ENCODE measurements around the gene RAD17. TPM values are rescaled to one million over a fixed set of nuclear protein-coding genes. Genes with fewer than 3 reads are reported as not detected.
"Not testable (repeated sequence)": the region's sequence is repeated elsewhere in the genome, so short reads cannot be mapped to it uniquely, and the experiment has no call there.

Gene RAD17
- total RNA-seq, 1 experiment from 2014 or later, result 24.7 TPM

- no peak for DNase-seq (ENCODE audit: low read depth)
These were observed 2.8 kb downstream of the RAD17 start for GRCh38 chr5:69372394-69372793.

GRCh38 chr5:69374911-69375446 is 5.4 kb downstream of the RAD17 start:
- DNase-seq (ENCODE audit: low read depth), result no peak

- no peak for DNase-seq (ENCODE audit: low read depth)
These were observed 8.8 kb downstream of the RAD17 start for GRCh38 chr5:69378376-69378775.

DNA sequence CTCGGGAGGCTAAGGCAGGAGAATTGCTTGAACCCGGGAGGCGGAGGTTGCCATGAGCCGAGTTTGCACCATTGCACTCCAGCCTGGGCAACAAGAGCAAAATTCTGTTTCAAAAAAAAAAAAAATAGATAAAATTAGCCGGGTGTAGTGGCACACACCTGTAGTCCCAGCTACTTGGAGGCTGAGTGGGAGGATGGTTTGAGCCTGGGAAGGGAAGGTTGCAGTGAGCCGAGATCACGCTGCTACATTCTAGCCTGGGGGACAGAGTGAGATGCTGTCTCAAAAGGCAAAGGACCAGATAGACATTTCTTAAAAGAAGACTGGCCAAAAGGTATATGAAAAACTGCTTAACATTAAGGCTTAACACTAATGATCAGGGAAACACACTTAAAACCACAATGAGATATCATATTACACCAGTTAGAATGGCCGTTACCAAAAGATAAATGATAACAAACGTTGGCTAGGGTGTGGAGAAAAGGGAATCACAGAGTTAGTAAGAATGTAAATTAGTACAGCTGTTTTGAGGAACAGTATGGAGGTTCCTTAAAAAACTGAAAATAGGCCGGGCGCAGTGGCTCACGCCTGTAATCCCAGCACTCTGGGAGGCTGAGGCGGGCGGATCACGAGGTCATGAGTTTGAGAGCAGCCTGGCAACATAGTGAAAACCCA is 35.2 kb downstream of the RAD17 start:
- DNase-seq (ENCODE audit: low read depth), result no peak

DNA sequence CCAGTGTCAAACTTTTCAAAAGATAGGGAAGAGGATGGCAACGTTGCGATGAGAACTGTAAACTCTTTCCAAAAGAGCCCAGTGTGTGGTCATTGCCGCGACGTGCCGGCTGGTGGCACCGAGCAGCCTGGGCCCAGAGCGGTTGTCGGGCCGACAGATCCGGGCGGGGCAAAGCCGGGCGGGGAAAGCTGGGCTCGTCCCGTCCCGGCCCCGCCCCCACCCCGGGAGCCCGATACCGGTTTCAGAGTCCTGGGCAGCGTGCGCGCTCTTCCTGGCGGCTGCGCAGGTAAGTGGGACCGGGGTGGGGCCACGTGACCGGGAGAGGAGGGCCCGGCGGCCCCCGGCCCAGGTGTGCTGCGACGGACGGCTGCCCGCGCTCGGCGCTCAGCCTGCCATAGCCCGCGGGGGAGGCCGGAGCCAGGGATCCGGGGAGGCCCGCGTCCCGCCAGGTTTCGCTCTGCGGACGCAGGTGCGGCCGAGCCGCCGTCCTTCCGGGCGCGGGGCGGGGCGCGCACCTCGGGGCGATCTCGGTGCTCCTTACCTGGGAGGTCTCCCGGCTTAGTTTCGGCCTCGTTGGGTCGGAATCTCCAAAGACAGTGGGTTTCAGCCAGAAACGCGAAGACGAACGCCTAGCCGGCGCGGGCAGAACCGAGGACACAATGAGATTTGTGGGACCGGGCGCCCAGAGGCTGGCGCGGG is 45.4 kb downstream of the RAD17 start, which contains the start of gene MARVELD2:
MARVELD2 (plus strand) TSS at position 232 of the 699 bp plus-strand sequence. CDS start 4,270 bp downstream, outside the sequence.
- DNase-seq (ENCODE audit: low read depth), result no peak

DNA sequence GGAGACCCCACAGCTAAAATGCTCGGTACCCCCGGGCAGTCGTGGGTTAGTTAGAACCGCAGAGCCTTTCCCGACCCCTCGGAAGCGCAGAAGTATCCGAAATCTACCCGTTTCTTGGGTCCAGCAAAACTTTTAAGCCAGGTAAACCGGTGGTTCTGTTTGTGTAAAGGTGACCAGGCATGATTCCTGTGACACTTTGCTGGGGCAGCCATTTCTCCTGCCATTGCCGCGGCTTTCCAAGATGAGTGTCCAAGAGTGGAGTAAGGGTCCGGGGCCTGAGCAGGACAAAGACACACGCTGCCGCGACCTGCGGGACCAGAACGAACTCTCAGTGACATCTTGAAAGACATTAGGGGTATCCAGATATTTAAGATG is 46.0 kb downstream of the RAD17 start:
- DNase-seq (ENCODE audit: low read depth), result no peak

DNA sequence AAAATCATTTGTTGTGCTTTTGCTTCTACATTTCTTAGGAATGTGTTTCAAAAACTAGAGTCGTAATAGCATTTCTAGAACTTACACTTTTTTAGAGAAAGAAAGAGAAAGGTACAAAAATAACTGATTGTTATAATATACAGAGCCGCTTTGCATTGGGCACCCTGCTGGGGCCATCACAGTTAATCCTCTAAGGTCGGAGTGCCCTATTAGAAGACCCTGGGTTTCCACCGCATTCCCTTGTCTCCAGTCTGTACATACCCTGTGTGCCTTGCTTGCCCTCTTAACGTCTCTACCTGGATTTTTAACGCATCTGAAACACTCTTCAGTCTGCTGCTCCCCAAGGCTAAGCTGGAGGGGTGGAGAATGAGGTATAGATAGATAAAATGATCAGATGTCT is 46.6 kb downstream of the RAD17 start:
- DNase-seq (ENCODE audit: low read depth), result no peak

- DNase-seq (ENCODE audit: low read depth), result no peak
These were observed 47.1 kb downstream of the RAD17 start for GRCh38 chr5:69416699-69417098.

- DNase-seq (ENCODE audit: low read depth), result no peak
These were observed 48.9 kb downstream of the RAD17 start for GRCh38 chr5:69418554-69418953.

DNA sequence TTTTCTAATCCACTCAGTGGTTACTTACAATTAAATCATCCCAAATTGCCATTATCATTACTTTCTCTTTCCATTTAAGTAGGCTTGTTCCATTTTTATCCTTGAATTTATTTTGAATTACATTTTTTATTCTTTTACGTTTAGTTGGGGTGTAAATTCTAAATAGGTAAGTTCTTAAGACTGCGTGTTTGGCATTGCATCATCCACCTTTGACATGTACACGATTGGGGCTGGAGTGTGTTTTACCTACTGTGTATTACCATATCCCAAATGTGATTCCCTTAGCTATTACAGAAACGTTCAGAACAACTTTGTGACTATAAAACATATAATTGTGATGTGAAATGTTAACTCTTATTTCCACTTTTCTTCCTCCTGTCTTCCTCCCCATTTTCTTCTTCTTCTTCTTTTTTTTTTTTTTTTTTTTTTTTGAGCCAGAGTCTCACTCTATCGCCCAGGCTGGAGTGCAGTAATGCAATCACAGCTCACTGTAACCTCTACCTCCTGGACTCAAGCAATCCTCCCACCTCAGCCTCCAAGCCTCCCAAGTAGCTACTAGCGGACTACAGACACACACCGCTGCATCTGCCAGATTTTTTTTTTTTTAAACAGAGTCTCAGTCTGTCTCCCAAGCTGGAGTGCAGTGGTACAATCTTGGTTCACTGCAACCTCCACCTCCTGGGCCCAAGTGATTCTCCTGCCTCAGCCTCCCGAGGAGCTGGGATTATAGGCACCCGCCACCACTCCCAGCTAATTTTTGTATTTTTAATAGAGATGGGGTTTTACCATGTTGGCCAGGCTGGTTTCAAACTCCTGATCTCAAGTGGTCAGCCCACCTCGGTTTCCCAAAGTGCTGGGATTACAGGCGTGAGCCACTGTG is 62.0 kb downstream of the RAD17 start:
- DNase-seq (ENCODE audit: low read depth), result no peak

DNA sequence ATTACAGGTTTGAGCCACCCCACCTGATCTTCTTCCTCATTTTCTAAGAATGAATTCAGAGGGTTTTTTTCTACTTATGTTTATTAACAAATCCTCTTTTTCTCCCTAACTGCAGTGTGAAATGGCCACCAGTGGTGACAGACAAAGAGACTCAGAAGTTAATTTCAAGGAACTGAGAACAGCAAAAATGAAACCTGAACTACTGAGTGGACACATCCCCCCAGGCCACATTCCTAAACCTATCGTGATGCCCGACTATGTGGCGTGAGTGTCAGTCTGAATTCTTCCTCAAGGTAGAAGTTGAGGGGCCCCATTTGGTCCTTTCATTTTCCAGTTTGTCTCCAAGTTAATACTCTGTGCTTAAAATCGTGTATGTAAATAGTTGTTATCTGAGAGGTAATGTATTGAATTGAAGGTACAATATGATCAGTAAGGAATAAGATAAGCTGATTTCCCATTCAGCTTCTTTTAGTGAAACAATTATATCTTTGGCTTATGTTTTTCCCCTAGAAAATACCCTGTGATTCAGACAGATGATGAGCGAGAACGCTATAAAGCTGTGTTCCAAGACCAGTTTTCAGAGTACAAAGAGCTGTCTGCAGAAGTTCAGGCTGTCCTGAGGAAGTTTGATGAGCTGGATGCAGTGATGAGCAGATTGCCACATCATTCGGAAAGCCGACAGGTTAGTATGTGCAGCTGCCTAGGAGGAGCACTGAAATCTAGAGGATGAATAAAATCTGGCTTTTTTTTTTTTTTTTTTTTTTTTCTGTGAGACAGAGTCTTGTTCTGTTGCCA is 63.0 kb downstream of the RAD17 start:
- DNase-seq (ENCODE audit: low read depth), result no peak

- peak; percentile 21 for DNase-seq (ENCODE audit: low read depth)
These were observed 65.8 kb downstream of the RAD17 start for GRCh38 chr5:69435276-69435884.

- no peak for DNase-seq (ENCODE audit: low read depth)
These were observed 74.6 kb downstream of the RAD17 start for GRCh38 chr5:69444127-69444754.

DNA sequence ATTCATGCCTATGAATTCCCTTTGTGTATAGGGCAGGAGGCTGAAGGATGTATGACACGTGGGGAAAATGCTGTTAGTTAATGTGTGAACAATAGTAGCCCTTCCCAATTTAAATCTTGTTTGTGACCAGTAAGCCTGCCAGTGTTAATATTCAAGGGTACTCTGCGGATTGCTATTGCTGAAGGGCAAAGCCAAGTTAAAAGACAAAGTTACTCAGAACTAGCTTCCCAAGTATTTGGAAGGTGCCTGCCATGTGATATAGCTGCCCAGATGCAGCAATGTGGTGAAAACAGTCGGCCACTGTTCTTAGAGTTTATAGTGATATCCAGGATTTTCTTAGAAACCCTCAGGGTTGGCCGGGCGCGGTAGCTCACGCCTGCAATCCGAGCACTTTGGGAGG is 79.9 kb downstream of the RAD17 start:
- no peak for DNase-seq (ENCODE audit: low read depth)

GRCh38 chr5:69450116-69450515 is 80.5 kb downstream of the RAD17 start:
- DNase-seq (ENCODE audit: low read depth), result peak; percentile 88

GRCh38 chr5:69450527-69450926 is 80.9 kb downstream of the RAD17 start:
- not testable (repeated sequence) for DNase-seq (ENCODE audit: low read depth)

DNA sequence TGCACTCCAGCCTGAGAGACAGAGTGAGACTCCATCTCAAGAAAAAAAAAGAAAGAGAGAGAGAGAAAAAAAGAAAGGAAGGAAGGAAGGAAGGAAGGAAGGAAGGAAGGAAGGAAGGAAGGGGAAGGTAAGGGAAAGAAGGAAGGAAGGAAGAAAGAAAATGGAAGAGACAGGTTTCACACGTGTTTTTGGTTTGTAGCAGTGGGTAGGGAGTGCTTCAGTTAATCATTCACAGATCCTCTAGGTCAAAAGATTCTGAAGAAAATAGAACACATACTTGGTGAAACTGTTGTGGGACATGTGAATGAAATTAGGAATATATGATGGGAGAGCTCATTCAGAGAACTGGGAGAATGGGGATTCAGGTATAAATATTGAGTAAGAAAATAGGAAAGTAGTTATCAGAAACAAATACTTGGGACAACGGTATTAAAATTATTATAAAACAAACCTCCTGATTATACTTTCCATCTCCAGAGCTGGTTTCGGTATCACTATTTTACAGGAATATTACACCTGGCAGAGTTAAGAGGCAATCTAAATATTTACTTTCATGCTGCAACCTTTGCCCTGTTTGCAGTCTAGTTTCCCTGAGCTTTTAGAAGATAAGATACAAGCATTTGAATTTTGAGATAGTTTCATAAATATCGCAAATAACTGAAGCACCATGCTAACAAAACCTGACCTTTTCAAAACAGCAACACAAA is 82.5 kb downstream of the RAD17 start:
- no peak for DNase-seq (ENCODE audit: low read depth)

DNA sequence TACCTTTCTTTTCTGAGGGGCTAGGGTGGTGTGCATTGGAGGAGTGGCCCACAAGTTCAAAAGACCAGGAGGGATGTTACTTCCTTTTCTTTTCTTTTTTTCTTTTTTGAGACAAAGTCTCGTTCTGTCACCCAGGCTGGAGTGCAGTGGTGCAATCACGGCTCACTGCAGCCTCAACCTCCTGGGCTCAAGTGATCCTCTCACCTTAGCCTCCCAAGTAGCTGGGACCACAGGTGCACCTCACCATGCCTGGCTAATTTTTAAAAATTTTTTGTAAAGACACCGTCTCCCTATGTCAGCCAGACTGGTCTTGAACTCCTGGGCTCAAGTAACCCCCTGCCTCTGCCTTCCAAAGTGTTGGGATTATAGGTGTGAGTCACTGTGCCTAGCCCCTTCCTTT is 83.9 kb downstream of the RAD17 start:
- not testable (repeated sequence) for DNase-seq (ENCODE audit: low read depth)

GRCh38 chr5:69454460-69455249 is 85.0 kb downstream of the RAD17 start:
- DNase-seq (ENCODE audit: low read depth), result no peak

All from LHCN-M2 (cell line).